Neural cell (in vitro differentiated cells): ENCODE measurements around the gene UBAP1L.

Experiments used
- EZH2 ChIP-seq: fragments of 200-600, 300-800 bp; shearing (Covaris generic), sonication (generic); IDR thresholded peaks from 2 replicates; pipeline ENCODE4 v1.6.1; 2014; ENCODE audit warnings: antibody characterized with exemption, low read length, borderline replicate concordance, mild to moderate bottlenecking; ENCODE audit not compliant: insufficient read depth, poor library complexity, severe bottlenecking
- RAD21 ChIP-seq: fragments of 450-650 bp; conservative IDR thresholded peaks from 2 replicates; pipeline ENCODE4 v1.6.1; 2014; ENCODE audit warnings: antibody characterized with exemption, mild to moderate bottlenecking, moderate library complexity
- SMC3 ChIP-seq: fragments of 450-650 bp; conservative IDR thresholded peaks from 2 replicates; pipeline ENCODE4 v1.6.1; 2014; ENCODE audit warnings: antibody characterized with exemption, mild to moderate bottlenecking, moderate library complexity; ENCODE audit not compliant: poor library complexity
- TAF1 ChIP-seq: IDR thresholded peaks from 2 replicates; pipeline ENCODE4 v1.6.1; 2012; ENCODE audit warnings: low read depth
- TF ChIP-seq, protein P1 (sequence below): fragments of 450-650 bp; IDR thresholded peaks from 2 replicates; pipeline ENCODE4 v1.5.1; 2014; ENCODE audit warnings: antibody characterized with exemption, mild to moderate bottlenecking, moderate library complexity; ENCODE audit not compliant: poor library complexity, severe bottlenecking

DNA sequence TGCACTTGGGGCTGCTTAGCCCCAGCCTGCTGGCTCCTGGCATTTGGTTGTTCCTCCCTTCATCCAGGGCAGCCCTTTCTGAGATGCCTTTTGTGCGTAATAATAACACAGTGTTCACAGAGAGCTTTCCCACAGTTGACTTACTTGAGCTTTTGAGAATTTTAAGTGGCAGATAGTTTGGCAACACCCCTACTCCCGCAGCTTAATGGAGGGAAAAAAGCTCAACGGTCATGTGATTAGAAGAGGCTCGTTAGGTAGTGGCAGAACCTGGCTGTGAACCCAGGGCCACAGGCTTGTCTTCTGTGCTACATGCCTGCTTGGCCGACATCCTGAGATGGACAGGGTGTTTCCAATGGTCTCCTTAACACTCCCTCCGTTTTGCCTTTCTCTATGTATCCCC lies 33.7 kb downstream of the UBAP1L start:
- no peak for TF ChIP-seq TAF1
- TF ChIP-seq, protein P1, sequence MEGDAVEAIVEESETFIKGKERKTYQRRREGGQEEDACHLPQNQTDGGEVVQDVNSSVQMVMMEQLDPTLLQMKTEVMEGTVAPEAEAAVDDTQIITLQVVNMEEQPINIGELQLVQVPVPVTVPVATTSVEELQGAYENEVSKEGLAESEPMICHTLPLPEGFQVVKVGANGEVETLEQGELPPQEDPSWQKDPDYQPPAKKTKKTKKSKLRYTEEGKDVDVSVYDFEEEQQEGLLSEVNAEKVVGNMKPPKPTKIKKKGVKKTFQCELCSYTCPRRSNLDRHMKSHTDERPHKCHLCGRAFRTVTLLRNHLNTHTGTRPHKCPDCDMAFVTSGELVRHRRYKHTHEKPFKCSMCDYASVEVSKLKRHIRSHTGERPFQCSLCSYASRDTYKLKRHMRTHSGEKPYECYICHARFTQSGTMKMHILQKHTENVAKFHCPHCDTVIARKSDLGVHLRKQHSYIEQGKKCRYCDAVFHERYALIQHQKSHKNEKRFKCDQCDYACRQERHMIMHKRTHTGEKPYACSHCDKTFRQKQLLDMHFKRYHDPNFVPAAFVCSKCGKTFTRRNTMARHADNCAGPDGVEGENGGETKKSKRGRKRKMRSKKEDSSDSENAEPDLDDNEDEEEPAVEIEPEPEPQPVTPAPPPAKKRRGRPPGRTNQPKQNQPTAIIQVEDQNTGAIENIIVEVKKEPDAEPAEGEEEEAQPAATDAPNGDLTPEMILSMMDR: no peak
- TF ChIP-seq EZH2: no peak
- TF ChIP-seq RAD21: no peak
- no peak for TF ChIP-seq SMC3
